OCI-LY7 (cell line): ENCODE measurements around the gene HMGN4. TPM values are rescaled to one million over a fixed set of nuclear protein-coding genes. Genes with fewer than 3 reads are reported as not detected.
"Not testable (repeated sequence)": the region's sequence is repeated elsewhere in the genome, so short reads cannot be mapped to it uniquely, and the experiment has no call there.

Experiments used
- BruUV-seq: library from RNA; stranded (reverse); fragments of 400-500 nt; replicated peaks from 2 replicates; lab custom pipeline; 2021; lab: Mats Ljungman, UMichigan
- CTCF ChIA-PET: fragments of 300-600 bp; sonication (Branson Sonifier 250); formaldehyde crosslinking; loops from one replicate; lab custom pipeline; 2022; ENCODE audit warnings: antibody characterized with exemption; ENCODE audit not compliant: unreplicated experiment; lab: Charles Lee
- POLR2A ChIA-PET: fragments of 300-600 bp; sonication (Branson Sonifier 250); formaldehyde crosslinking; loops from one replicate; lab custom pipeline; 2022; ENCODE audit warnings: antibody characterized with exemption; lab: Charles Lee
- DNase-seq: peaks from one replicate; pipeline ENCODE4 v3.0.0-alpha.2; 2015; ENCODE audit warnings: low spot score
- H2AFZ ChIP-seq: fragments of 200-600 bp; sonication (generic), shearing (Covaris generic); 2 replicates; pipeline ENCODE4 v1.6.1; 2014; ENCODE audit warnings: mild to moderate bottlenecking, antibody characterized with exemption, low read length, moderate library complexity
- H3K27ac ChIP-seq: fragments of 200-600 bp; sonication (generic); 2 replicates; pipeline ENCODE4 v1.5.1; 2014; ENCODE audit warnings: mixed run types, low read depth, mild to moderate bottlenecking, moderate library complexity, low read length, inconsistent platforms; ENCODE audit not compliant: poor library complexity, severe bottlenecking
- H3K36me3 ChIP-seq: fragments of 200-600 bp; sonication (generic); 2 replicates; pipeline ENCODE4 v1.6.1; 2014; ENCODE audit warnings: mild to moderate bottlenecking, antibody characterized with exemption, low read length, moderate library complexity, mixed read lengths; ENCODE audit not compliant: insufficient read depth
- H3K4me1 ChIP-seq: fragments of 200-600 bp; sonication (generic); 2 replicates; pipeline ENCODE4 v1.5.1; 2014; ENCODE audit warnings: mild to moderate bottlenecking, low read length; ENCODE audit not compliant: insufficient read depth, poor library complexity, severe bottlenecking
- H3K4me2 ChIP-seq: fragments of 200-600 bp; sonication (generic); 2 replicates; pipeline ENCODE4 v1.6.1; 2014; ENCODE audit warnings: mild to moderate bottlenecking, low read length
- H3K4me3 ChIP-seq: fragments of 200-600 bp; sonication (generic); 2 replicates; pipeline ENCODE4 v1.5.1; 2014; ENCODE audit warnings: mild to moderate bottlenecking, low read depth, low read length; ENCODE audit not compliant: poor library complexity, severe bottlenecking
- H3K79me2 ChIP-seq: fragments of 200-600 bp; sonication (generic); 2 replicates; pipeline ENCODE4 v1.6.1; 2016; ENCODE audit warnings: low read depth, mild to moderate bottlenecking, low read length, moderate library complexity, mixed read lengths; ENCODE audit not compliant: insufficient read depth
- H3K9me2 ChIP-seq: fragments of 200-600 bp; sonication (generic); 2 replicates; pipeline ENCODE4 v1.6.1; 2016; ENCODE audit warnings: mild to moderate bottlenecking, low read length, mixed read lengths; ENCODE audit not compliant: insufficient read depth
- H3K9me3 ChIP-seq: fragments of 200-600 bp; sonication (generic); 2 replicates; pipeline ENCODE4 v1.6.1; 2014; ENCODE audit warnings: mild to moderate bottlenecking, mixed run types, low read length, mixed read lengths
- H4K20me1 ChIP-seq: fragments of 200-600 bp; sonication (generic); 2 replicates; pipeline ENCODE4 v1.6.1; 2014; ENCODE audit warnings: mild to moderate bottlenecking, antibody characterized with exemption, low read length, moderate library complexity, mixed read lengths; ENCODE audit not compliant: insufficient read depth
- EZH2phosphoT487 ChIP-seq: fragments of 200-600 bp; sonication (generic); IDR thresholded peaks from 2 replicates; pipeline ENCODE4 v1.6.1; 2018; ENCODE audit warnings: low read depth, borderline replicate concordance, mild to moderate bottlenecking, mixed run types, antibody characterized with exemption, low read length, moderate library complexity, mixed read lengths
- intact Hi-C: fragments of 100-400 bp; cut with micrococcal nuclease; formaldehyde crosslinking; loops from one replicate; pipeline ENCODE4 v1.10.0; 2022; ENCODE audit not compliant: unreplicated experiment
- total RNA-seq, 2 experiments: library from RNA; depleted of rRNA in 1 of 2; stranded (reverse); fragments of >200 nt in 1 of 2; shearing (Covaris generic) in 1 of 2; gene quantifications; 2 replicates each; pipeline ENCODE4 v1.2.3, GENCODE V29; 2014 to 2022
- TF ChIP-seq, protein P1 (sequence below): fragments of 200-600 bp; sonication (generic); conservative IDR thresholded peaks from 2 replicates; pipeline ENCODE4 v1.5.1; 2014; ENCODE audit warnings: mild to moderate bottlenecking, antibody characterized with exemption, low read length, moderate library complexity, mixed read lengths

The HMGN4 gene
- total RNA-seq, 2 experiments from 2014 or later, result 104 to 113 TPM

DNA sequence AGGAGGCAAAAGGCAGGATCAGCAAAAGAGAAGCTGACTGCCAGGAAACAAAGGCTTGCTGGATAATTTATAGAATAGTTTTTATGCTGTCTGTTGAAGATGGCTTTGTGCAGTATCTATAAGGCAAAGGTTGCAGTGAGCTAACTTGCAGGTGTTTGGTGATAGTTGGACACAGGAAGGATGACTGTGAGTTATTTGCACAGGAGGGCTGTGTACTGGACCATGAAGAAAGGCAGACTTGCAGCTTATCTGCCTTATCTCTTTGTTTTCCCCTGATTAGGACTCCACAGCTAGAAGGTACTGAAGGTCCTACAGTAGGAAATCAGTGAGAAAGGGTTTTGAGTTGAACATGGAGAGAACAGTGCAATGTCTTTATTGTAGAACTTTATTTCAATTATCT is 36.0 kb upstream of the HMGN4 start:
- Histone ChIP-seq H3K36me3 (no peaks in the 10 kb centered on the region), H3K27ac (peak overlapping the region; percentile 98), H4K20me1 (no peaks in the 10 kb centered on the region), H3K4me2 (peak overlapping the region; percentile 88), H3K79me2 (no peaks in the 10 kb centered on the region), H3K9me3 (peaks cover 4% of the 10 kb centered on the region; the same call in 1 of the 2 replicates), H3K9me2 (no peaks in the 10 kb centered on the region), H3K4me1 (peaks cover 64% of the 10 kb centered on the region), H3K4me3 (peak overlapping the region; percentile 53), H2AFZ (peak overlapping the region; percentile 57; the same call in 1 of the 2 replicates)
- TF ChIP-seq, protein P1, sequence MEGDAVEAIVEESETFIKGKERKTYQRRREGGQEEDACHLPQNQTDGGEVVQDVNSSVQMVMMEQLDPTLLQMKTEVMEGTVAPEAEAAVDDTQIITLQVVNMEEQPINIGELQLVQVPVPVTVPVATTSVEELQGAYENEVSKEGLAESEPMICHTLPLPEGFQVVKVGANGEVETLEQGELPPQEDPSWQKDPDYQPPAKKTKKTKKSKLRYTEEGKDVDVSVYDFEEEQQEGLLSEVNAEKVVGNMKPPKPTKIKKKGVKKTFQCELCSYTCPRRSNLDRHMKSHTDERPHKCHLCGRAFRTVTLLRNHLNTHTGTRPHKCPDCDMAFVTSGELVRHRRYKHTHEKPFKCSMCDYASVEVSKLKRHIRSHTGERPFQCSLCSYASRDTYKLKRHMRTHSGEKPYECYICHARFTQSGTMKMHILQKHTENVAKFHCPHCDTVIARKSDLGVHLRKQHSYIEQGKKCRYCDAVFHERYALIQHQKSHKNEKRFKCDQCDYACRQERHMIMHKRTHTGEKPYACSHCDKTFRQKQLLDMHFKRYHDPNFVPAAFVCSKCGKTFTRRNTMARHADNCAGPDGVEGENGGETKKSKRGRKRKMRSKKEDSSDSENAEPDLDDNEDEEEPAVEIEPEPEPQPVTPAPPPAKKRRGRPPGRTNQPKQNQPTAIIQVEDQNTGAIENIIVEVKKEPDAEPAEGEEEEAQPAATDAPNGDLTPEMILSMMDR, result no peak
- TF ChIP-seq EZH2phosphoT487, result no peak
- intact Hi-C loops, result loop anchor here (2.0 kb wide), 1 partner anchor 35 kb away; no protein-coding TSS in a partner anchor
- ChIA-PET CTCF (interaction anchor here (1.0 to 1.1 kb wide), 2 partner anchors 17 to 18 kb away, joined by 3 to 4 read pairs; no protein-coding TSS in a partner anchor), POLR2A (interaction anchor here (0.7 to 5.0 kb wide), 12 partner anchors 10 to 343 kb away, joined by 3 to 32 read pairs (median 13); partner anchors contain the start of gene HMGN4)
- peak; percentile 92 for DNase-seq
- BruUV-seq, result no TSS peak

DNA sequence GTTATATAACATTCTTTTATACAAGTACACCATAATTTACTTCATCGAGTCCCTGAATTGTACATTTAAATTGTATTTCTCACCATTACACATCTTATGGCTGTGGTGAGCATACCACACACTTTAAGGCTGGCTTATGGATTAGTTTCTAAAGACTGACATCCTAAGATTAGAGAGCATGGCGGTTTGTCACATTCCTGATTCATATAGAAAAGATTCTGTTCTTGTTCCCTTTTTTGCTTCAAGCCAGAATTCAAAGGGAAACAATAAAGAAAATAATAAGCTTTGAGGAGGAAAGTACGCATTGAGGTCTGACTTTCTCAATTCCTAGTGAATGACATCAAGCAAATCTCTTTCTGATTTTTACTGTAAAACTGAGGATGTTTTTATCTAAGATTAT is 35.5 kb upstream of the HMGN4 start:
- no peak for TF ChIP-seq EZH2phosphoT487
- TF ChIP-seq, protein P1, result no peak
- intact Hi-C loops, result loop anchor here (2.0 kb wide), 1 partner anchor 34 kb away; no protein-coding TSS in a partner anchor
- H3K27ac ChIP-seq, result peak overlapping the region; percentile 98
- peak overlapping the region; percentile 57; the same call in 1 of the 2 replicates for H2AFZ ChIP-seq
- H3K79me2 ChIP-seq, result no peaks in the 10 kb centered on the region
- no peak for DNase-seq
- peaks cover 60% of the 10 kb centered on the region for H3K4me1 ChIP-seq
- BruUV-seq, result TSS peak; percentile 84
- H3K4me2 ChIP-seq, result peak overlapping the region; percentile 88
- H3K4me3 ChIP-seq, result peak overlapping the region; percentile 53
- no peaks in the 10 kb centered on the region for H4K20me1 ChIP-seq
- peaks cover 4% of the 10 kb centered on the region; the same call in 1 of the 2 replicates for H3K9me3 ChIP-seq
- POLR2A ChIA-PET, result interaction anchor here (0.7 to 5.0 kb wide), 12 partner anchors 10 to 344 kb away, joined by 3 to 32 read pairs (median 18); partner anchors contain the start of gene HMGN4
- CTCF ChIA-PET, result interaction anchor here (1.0 to 1.1 kb wide), 2 partner anchors 17 to 18 kb away, joined by 3 to 4 read pairs; no protein-coding TSS in a partner anchor
- H3K36me3 ChIP-seq, result no peaks in the 10 kb centered on the region
- H3K9me2 ChIP-seq, result no peaks in the 10 kb centered on the region

DNA sequence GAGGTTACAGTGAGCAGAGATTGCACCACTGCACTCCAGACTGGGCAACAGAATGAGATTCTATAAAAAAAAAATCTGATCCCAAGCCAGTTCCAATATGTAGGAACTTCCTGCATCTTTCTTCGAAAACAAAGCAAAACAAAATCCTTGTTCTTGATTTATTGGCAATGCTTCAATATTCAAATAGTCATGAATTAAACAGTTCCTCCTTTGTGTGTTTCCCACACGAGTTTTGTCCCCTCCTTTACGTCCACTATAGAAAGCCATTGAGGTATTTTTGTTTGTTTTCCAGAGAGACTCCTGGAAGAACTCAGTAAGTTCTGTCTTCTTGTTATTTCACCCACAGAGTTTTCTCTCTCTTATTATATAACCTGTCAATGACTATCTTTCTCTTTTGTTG is 30.5 kb upstream of the HMGN4 start:
- Histone ChIP-seq H3K27ac (no peak overlapping the region), H3K4me2 (no peak overlapping the region), H3K4me1 (peaks cover 21% of the 10 kb centered on the region), H3K9me2 (no peaks in the 10 kb centered on the region), H2AFZ (no peak overlapping the region), H4K20me1 (no peaks in the 10 kb centered on the region), H3K4me3 (no peak overlapping the region), H3K79me2 (no peaks in the 10 kb centered on the region), H3K9me3 (no peaks in the 10 kb centered on the region), H3K36me3 (no peaks in the 10 kb centered on the region)
- no peak for DNase-seq
- ChIA-PET CTCF (no interaction called here), POLR2A (no interaction called here)
- TF ChIP-seq, protein P1, result no peak
- no peak for TF ChIP-seq EZH2phosphoT487
- no TSS peak for BruUV-seq
- intact Hi-C loops, result no loop called here

DNA sequence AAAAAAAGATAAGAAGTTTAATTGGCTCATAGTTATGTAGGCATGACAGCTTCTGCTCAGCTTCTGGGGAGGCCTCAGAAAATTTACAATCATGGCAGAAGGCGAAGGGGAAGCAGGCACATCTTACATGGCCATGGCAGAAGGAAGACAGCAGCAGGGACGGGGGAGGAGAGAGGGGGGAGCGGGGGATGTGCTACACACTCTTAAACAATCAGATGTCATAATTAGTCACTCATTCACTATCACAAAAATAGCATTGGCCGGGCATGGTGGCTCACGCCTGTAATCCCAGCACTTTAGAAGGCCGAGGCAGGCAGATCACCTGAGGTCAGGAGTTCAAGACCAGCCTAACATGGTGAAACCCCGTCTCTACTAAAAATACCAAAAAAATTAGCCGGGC is 27.1 kb upstream of the HMGN4 start:
- intact Hi-C loops, POLR2A ChIA-PET, H3K79me2 ChIP-seq, H3K9me2 ChIP-seq, H2AFZ ChIP-seq, H3K36me3 ChIP-seq, H3K4me2 ChIP-seq, DNase-seq, H3K9me3 ChIP-seq, H3K27ac ChIP-seq, H3K4me3 ChIP-seq, BruUV-seq, H3K4me1 ChIP-seq, H4K20me1 ChIP-seq: not testable (repeated sequence)
- CTCF ChIA-PET, result interaction anchor here (0.6 kb wide), 1 partner anchor 354 kb away, joined by 3 read pairs; no protein-coding TSS in a partner anchor
